Ishikawa (cell line): ENCODE data around the gene BCL7B.

Source experiments
- CEBPB ChIP-seq: IDR thresholded peaks from 2 replicates; pipeline ENCODE4 v1.6.1; 2012
- CREB1 ChIP-seq: IDR thresholded peaks from 2 replicates; pipeline ENCODE4 v1.6.1; 2012; ENCODE audit warnings: low read depth
- EGR1 ChIP-seq: IDR thresholded peaks from 2 replicates; pipeline ENCODE4 v1.6.1; 2012
- EP300 ChIP-seq: IDR thresholded peaks from 2 replicates; pipeline ENCODE4 v1.6.1; 2012; ENCODE audit warnings: borderline replicate concordance
- FOXM1 ChIP-seq: IDR thresholded peaks from 2 replicates; pipeline ENCODE4 v1.6.1; 2012; ENCODE audit warnings: low read depth, borderline replicate concordance
- NFIC ChIP-seq: IDR thresholded peaks from 2 replicates; pipeline ENCODE4 v1.6.1; 2012
- RAD21 ChIP-seq: IDR thresholded peaks from 2 replicates; pipeline ENCODE4 v1.6.1; 2012; ENCODE audit warnings: low read depth
- TAF1 ChIP-seq: IDR thresholded peaks from 2 replicates; pipeline ENCODE4 v1.6.1; 2012; ENCODE audit warnings: low read depth, mild to moderate bottlenecking
- TCF12 ChIP-seq: IDR thresholded peaks from 2 replicates; pipeline ENCODE4 v1.6.1; 2012; ENCODE audit warnings: low read depth
- TEAD4 ChIP-seq: IDR thresholded peaks from 2 replicates; pipeline ENCODE4 v1.6.1; 2012
- YY1 ChIP-seq: IDR thresholded peaks from 2 replicates; pipeline ENCODE4 v1.6.1; 2012; ENCODE audit warnings: low read depth
- ZBTB7A ChIP-seq: IDR thresholded peaks from 2 replicates; pipeline ENCODE4 v1.6.1; 2012; ENCODE audit warnings: low read depth
- TF ChIP-seq, protein P1 (sequence below): IDR thresholded peaks from 2 replicates; pipeline ENCODE4 v1.6.1; 2012; ENCODE audit warnings: low read depth, mild to moderate bottlenecking
- TF ChIP-seq, protein P2 (sequence below): IDR thresholded peaks from 2 replicates; pipeline ENCODE4 v1.6.1; 2012
- TF ChIP-seq, protein P3 (sequence below): IDR thresholded peaks from 2 replicates; pipeline ENCODE4 v1.6.1; 2012

Gene BCL7B

DNA sequence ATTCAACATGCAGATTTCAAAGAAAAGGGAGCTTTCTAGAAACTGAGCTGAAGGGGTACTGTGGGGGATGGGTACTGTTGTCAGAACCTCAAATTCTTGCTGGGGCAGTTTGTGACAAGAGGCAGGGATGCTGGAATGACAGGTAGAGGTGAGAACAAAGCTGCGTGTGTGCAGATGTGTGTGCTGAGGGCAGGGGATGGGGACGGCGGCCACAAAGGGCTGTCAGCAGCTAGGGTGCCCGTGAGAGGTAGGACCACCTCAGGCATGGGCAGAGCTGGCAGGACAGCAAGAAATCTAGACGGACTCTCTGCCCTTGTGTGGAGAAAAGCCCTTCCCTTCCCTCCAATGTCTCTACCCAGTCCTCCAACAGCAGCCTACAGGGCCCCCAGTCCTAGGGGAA, 21.0 kb downstream of the BCL7B start:
- TF ChIP-seq TEAD4 (no peak), RAD21 (no peak), EP300 (no peak), EGR1 (no peak), ZBTB7A (no peak), NFIC (no peak), CREB1 (no peak)
- TF ChIP-seq, protein P1, sequence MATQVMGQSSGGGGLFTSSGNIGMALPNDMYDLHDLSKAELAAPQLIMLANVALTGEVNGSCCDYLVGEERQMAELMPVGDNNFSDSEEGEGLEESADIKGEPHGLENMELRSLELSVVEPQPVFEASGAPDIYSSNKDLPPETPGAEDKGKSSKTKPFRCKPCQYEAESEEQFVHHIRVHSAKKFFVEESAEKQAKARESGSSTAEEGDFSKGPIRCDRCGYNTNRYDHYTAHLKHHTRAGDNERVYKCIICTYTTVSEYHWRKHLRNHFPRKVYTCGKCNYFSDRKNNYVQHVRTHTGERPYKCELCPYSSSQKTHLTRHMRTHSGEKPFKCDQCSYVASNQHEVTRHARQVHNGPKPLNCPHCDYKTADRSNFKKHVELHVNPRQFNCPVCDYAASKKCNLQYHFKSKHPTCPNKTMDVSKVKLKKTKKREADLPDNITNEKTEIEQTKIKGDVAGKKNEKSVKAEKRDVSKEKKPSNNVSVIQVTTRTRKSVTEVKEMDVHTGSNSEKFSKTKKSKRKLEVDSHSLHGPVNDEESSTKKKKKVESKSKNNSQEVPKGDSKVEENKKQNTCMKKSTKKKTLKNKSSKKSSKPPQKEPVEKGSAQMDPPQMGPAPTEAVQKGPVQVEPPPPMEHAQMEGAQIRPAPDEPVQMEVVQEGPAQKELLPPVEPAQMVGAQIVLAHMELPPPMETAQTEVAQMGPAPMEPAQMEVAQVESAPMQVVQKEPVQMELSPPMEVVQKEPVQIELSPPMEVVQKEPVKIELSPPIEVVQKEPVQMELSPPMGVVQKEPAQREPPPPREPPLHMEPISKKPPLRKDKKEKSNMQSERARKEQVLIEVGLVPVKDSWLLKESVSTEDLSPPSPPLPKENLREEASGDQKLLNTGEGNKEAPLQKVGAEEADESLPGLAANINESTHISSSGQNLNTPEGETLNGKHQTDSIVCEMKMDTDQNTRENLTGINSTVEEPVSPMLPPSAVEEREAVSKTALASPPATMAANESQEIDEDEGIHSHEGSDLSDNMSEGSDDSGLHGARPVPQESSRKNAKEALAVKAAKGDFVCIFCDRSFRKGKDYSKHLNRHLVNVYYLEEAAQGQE = no peak

DNA sequence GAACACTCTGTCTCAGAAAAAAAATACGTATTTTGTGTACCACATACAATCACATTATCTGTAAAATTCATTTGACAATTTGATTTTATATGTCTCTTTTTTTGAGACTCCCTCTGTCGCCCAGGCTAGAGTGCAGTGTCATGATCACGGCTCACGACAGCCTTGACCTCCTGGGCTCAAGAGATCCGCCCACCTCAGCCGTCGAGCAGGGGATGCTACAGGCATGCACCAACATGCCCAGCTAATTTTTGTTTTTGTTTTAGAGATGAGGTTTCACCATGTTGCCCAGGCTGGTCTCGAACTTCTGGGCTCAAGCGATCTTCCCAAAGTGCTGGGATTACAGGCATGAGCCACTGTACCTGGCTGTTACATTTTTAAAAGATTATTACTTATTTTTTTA, 23.7 kb downstream of the BCL7B start:
- no peak for TF ChIP-seq TCF12
- no peak for TF ChIP-seq EGR1
- no peak for TF ChIP-seq NFIC
- no peak for TF ChIP-seq TEAD4
- no peak for TF ChIP-seq FOXM1
- TF ChIP-seq EP300 = no peak

DNA sequence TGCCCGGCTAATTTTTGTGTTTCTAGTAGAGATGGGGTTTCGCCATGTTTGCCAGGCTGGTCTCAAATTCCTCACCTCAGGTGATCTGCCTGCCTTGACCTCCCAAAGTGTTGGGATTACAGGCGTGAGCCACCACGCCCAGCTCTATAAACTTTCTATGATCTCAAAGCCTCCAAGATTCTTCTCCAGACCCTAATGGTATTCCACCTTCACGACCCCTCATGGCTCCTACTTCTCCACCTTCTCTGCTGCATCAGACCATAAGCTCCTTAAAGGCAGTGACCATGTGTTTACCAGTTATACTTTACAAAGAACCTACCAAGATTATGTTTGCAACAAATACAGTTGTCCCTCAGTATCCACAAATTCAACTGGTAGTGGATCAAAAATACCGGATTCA, 25.3 kb downstream of the BCL7B start:
- TF ChIP-seq RAD21 (no peak), TEAD4 (no peak), EGR1 (no peak), NFIC (no peak), TAF1 (no peak), EP300 (no peak), CEBPB (no peak), YY1 (no peak), FOXM1 (no peak)
- TF ChIP-seq, protein P2, sequence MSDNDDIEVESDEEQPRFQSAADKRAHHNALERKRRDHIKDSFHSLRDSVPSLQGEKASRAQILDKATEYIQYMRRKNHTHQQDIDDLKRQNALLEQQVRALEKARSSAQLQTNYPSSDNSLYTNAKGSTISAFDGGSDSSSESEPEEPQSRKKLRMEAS = no peak

DNA sequence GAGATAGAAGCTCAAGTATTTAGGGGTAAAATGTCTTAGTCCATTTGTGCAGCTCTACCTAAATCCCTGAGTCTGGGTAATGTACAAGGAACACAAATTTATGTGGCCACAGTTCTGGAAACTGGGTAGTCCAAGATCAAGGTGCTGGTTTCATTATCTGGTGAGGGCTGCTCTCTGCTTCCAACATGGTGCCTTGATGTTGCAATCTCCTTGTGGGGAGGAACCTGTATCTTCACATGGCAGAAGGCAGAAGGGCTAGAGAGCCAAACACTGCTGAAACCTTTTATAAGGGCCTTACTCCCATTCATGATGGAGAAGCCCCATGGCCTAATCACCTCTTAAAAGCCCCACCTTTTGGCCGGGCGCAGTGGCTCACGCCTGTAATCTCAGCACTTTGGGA, 26.7 kb downstream of the BCL7B start:
- TF ChIP-seq ZBTB7A (no peak), RAD21 (no peak), EGR1 (no peak)

DNA sequence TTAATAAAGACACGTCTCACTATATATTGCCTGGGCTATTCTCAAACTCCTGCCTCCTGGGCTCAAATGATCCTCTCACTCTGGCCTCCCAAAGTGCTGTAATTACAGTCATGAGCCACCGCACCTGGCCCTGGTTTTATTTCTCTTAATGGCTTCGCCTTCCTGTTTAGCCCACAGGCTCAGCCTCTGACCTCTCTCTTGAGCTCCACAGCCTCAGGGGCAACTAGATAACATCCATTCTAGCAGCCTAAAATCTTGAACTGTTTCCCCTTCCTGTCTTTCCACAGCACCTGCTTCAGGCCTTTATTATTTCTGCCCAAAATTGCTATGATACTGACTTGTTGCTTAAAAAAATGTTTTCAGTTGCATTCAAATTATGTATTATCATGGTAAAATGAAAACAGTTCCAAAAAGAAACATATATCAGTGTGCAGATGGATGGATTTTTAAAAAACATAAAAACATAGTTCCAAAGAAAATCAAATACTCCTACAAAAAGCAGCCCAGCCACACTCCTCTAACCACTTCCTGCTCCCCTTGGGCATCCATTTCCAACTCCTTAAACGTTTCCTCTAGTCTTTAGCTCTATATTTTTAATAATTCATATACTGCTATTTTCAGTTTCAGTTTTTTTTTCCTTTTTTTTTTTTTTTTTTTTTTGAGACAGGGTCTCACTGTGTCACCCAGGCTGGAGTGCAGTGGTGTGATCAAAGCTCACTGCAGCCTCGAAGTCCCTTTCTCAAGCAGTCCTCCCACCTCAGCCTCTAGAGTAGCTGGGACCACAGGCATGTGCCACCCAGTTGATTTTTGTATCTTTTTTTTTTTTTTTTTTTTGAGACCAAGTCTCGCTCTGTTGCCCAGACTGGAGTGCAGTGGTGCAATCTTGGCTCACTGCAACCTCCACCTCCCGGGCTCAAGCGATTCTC, 30.3 kb downstream of the BCL7B start:
- TF ChIP-seq, protein P2 = no peak
- no peak for TF ChIP-seq TEAD4
- TF ChIP-seq, protein P1 = no peak
- no peak for TF ChIP-seq EP300
- no peak for TF ChIP-seq EGR1
- TF ChIP-seq FOXM1 = no peak
- TF ChIP-seq RAD21 = no peak
- no peak for TF ChIP-seq CEBPB
- TF ChIP-seq TAF1 = no peak
- no peak for TF ChIP-seq ZBTB7A
- TF ChIP-seq, protein P3, sequence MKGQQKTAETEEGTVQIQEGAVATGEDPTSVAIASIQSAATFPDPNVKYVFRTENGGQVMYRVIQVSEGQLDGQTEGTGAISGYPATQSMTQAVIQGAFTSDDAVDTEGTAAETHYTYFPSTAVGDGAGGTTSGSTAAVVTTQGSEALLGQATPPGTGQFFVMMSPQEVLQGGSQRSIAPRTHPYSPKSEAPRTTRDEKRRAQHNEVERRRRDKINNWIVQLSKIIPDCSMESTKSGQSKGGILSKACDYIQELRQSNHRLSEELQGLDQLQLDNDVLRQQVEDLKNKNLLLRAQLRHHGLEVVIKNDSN = no peak
- TF ChIP-seq CREB1 = no peak
- no peak for TF ChIP-seq TCF12
- TF ChIP-seq NFIC = no peak
- TF ChIP-seq YY1 = no peak

DNA sequence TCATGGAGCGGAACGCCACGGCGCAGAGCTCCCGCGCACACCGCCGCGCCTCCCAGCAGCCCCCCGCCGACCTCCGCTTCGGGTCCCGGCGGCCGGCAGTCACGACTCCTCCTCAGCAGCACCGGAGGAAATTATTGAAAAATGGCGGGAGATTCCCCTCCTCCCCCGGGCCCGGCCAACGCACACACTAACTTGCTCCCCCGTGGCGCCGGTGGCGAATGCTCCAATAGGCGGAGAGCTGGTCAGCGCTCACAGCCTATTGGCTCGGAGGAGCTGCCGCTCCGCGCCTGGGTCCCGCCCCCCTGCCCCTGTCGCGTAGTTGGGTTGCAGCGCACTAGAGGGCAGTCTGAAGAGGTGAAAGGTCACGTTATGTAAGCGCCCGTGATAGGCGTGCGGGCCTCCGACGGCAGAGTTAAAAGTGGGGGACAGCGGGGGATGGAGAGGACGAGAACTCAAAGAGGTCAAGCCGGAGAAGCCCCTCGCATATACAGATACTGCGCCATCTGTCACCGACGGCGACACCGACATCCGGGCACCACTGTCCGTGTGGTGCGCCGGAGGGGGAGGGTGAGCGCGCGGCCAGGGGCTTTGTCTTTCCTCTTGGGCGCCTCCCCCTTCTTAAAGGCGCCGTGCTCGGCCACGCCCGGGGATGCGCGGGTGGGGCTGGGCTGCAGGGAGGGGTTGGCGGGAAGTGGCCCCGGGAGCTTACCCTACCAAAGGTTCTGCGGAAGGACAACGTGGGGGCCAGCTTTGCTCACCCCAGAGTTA, 35.2 kb downstream of the BCL7B start, which contains the start of gene BAZ1B:
Gene BAZ1B, minus strand, starts transcription at position 189 of the 768 bp plus-strand sequence. CDS start 360 bp downstream, outside the sequence.
- TF ChIP-seq RAD21 (no peak), TAF1 (peak; percentile 80), CEBPB (peak; percentile 3; the same call in 1 of the 2 replicates), ZBTB7A (peak; percentile 47; the same call in 1 of the 2 replicates), FOXM1 (no peak), TEAD4 (no peak), TCF12 (peak; percentile 54), YY1 (peak; percentile 81; the same call in 1 of the 2 replicates), EGR1 (no peak; the same call in 1 of the 2 replicates), NFIC (0 out of 2 replicates have a peak, but pooled peaks have one; percentile 14), EP300 (no peak; the same call in 1 of the 2 replicates), CREB1 (peak; percentile 35; the same call in 1 of the 2 replicates)
- TF ChIP-seq, protein P1 = no peak
- TF ChIP-seq, protein P2 = peak; percentile 80
- TF ChIP-seq, protein P3 = peak; percentile 50
